NOMO-1 treated with dmso at 0.1 percent for 144 hours (cell line): ENCODE data around the gene NR2C2AP.
A peak's percentile ranks its signal among the peaks of the same experiment; 100 is the strongest.
"Not testable (repeated sequence)": the region's sequence is repeated elsewhere in the genome, so short reads cannot be mapped to it uniquely, and the experiment has no call there.

Experiments
- DNase-seq: peaks from one replicate; lab custom pipeline; 2025; ENCODE audit not compliant: unreplicated experiment; lab: John Stamatoyannopoulos, UW

The NR2C2AP gene, protein sequence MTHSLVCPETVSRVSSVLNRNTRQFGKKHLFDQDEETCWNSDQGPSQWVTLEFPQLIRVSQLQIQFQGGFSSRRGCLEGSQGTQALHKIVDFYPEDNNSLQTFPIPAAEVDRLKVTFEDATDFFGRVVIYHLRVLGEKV

DNA sequence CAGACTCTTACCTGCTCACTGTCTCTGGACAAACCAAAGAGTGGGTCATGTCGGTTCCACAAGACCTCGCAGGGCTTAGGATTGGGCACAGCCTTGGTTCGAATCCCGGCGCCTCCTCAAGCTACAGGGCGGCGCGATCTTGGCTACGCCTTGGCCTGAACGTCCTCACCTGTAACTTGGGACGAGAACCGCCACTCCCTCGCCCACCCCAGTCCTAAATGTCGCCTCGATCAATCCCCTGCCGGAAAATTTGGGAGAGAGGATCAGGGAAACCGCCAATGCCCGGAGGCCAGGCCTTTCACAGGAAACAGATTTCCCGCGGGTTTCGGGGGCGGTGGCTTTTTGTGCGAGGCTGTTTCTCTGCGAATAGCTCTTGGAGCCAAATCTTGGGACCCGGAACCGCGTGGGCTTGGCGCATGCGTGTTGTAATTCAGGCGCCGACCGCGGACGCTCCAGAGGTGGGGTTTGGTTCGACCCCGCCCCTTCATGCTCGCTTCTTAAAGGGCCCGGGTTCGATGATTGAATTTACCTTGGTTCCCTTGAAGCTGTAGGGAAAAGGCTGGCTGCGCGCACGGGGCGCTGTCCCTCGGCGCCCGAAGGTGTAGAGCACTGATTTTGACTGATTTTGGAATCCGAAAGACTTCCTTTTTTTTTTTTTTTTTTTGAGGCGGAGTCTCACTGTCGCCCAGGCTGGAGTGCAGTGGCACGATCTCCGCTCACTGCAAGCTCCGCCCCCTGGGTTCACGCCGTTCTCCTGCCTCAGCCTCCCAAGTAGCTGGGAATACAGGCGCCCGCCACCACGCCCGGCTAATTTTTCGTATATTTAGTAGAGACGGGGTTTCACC lies at the start of gene NR2C2AP:
Gene NR2C2AP (minus strand): TSS at position 403 of the 845 bp plus-strand sequence. CDS start 354 bp downstream, at position 49.
- peak; percentile 89 for DNase-seq

DNA sequence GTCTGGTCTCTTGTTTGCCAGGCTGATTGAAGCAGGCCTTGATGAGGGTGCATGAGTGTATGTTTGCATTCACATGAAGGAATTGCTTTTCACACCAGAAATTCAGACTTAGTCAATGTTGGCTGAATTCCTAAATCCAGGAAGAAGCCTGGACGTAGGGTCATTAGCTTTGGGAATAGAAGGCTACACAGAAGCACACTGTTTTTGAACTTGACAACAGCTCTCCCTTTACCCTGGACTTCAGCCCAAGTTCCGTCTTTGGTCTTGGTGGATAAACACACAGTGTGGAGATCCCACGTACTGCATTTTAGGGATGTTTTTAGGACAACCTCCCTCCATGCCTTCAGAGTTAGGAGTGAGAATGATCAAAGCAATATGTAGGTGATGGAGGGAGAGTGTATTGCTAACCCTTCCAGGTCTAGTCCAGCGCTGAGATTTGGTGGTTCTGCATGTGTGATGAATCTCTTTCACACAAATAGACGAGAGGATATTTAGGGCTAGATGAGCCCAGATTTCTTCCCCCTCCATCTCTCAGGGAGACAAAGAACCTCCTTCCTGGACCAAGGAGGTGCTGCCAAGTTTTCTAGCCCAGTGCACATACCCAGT lies 47.1 kb upstream of the NR2C2AP start:
- DNase-seq, result no peak

GRCh38 chr19:19240476-19240875 lies 37.3 kb upstream of the NR2C2AP start:
- DNase-seq, result no peak

DNA sequence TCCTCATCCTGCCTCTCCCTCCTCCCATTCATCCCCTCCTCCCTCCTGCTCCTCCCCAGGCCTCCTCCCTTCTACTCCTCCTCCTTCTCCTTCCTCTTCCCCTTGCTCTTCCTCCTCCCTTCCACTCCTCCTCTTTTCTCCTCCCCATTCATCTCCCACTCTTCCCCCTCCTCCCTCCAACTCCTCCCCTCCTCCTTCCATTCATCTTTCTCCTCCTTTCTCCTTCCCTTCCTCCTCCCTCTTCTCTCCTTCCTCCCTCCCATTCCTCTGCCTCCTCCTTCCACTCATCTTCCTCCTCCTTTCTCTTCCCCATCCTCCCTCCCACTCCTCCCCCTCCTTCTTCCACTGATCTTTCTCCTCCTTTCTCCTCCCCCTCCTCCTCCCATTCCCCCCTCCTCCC lies 36.5 kb upstream of the NR2C2AP start:
- no peak for DNase-seq

DNA sequence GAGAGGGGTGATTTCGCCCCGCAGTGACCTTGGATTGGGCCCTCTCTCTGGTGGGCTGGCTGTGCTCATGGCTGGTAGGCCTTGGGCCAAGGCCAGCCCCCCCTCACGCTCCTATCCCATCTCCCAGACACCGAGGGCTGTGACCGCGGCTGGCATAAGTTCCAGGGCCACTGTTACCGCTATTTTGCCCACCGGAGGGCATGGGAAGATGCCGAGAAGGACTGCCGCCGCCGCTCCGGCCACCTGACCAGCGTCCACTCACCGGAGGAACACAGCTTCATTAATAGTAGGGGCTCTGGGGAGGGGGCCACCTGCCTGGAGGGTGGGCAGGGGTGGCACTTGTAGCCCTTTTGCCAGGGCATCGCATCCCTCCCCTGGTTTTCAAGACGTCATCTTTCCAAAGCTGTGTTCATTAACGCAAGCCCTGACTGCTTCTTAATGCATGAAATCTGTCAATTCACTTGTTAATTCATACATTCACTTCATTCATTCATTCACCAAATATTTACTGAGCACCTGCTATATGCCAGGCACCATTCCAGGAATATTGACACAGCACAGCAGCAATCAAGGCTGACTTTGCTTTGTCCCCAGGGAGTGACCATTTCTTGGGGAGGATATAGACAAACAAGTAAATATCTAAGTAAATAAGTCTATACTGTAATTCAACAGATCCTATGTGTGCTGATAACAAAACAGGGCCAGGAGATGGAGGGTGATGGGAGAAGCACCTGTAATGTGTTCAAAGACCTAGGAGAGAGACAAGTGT lies 35.1 kb upstream of the NR2C2AP start:
- no peak for DNase-seq

DNA sequence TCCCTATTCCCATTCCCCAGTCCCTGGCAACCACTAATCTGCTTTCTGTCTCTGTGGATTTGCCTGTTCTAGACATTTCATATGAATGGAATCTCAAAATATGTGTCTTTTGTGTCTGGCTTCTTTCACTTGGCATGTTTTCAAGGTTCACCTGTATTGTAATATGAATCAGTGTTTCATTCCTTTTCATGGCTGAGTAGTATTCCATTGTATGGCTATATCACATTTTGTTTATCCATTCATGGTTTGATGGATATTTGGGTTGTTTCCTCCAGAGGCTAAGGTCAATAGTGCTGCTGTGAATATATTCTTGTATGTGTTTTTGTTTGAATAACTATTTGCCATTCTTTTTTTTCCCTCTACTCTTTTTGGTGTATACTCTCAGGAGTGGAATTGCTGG lies 33.0 kb upstream of the NR2C2AP start:
- DNase-seq, result no peak

DNA sequence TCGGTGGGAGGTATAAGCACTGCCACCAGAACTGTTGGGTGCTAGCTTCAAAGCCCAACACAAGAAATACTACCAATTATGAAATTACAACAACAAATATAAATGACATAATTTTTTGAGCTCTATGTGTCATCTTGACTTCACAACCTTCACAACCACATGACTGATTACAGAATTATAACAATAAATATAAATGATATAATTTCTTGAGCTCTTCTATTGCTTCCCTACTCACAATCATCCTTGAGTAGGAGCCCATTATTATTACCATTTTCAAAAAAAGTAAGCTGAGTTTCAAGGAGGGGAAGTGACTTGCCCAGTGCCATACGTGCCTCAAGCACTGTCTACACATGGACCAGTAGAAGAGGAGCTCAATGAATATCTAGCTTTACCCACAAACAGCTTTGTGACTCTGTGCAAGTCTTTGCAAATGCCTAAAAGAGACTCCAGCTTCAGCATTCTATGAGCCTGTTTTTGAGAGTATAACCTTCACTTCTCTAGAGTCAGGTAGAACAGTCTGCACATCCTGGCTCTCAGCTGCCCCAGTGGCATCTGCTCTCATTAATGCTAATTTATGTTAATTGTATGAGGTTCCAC lies 31.1 kb upstream of the NR2C2AP start:
- DNase-seq, result no peak

DNA sequence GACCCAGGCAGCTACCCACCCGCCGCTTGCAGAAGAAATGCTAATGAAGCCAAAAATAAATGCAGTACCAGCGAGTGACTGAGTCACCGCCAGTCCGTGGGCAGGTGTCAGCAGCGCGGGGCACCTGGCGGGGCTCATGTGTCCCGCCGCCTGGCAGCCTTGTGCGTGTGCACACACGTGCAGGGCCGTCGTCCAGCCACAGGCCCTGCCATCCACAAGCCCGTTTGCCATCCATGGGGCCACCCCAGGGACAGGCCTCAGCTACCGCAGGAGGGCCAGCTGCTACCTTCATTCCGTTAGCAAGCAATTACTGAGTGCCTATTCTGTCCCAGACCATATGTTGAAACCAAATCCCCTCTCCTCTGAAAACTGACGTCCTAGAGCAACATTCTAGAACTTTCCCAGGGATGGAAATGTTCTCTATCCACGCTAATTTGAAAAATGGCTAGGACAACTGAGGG lies 29.1 kb upstream of the NR2C2AP start:
- no peak for DNase-seq

- no peak for DNase-seq
Observed at GRCh38 chr19:19230999-19231398, 27.8 kb upstream of the NR2C2AP start.

- DNase-seq, result no peak
Observed at GRCh38 chr19:19229701-19230100, 26.5 kb upstream of the NR2C2AP start.

DNA sequence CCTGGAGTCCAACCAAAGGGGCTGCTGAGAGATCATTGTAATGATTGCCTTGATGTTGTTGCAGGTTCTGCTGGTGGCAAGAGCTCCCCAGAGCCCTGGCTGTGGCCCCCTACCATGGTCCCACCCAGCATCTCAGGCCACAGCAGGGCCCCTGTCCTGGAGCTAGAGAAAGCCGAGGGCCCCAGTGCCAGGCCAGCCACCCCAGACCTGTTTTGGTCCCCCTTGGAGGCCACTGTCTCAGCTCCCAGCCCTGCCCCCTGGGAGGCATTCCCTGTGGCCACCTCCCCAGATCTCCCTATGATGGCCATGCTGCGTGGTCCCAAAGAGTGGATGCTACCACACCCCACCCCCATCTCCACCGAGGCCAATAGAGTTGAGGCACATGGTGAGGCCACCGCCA lies 24.0 kb upstream of the NR2C2AP start:
- DNase-seq, result no peak

- DNase-seq, result no peak
Observed at GRCh38 chr19:19226663-19227062, 23.4 kb upstream of the NR2C2AP start.

DNA sequence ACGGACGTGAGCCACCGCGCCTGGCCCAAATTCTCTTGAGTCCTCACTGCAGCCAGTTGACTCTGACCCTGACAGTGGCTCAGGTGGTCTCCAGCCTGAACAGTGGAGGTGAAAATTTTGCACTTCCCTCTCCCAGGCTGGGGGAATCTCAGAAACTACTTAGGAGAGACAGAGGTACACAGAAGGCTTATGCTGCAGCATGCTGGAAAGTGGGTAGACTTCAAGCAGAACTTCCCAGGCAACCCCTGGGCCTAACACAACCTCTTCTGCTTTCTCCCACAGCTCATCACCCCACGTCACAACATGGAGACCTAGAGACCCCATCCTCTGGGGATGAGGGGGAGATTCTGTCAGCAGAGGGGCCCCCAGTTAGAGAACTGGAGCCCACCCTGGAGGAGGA lies 23.0 kb upstream of the NR2C2AP start:
- no peak for DNase-seq

- peak; percentile 63 for DNase-seq
Observed at GRCh38 chr19:19224852-19225494, 21.8 kb upstream of the NR2C2AP start.

DNA sequence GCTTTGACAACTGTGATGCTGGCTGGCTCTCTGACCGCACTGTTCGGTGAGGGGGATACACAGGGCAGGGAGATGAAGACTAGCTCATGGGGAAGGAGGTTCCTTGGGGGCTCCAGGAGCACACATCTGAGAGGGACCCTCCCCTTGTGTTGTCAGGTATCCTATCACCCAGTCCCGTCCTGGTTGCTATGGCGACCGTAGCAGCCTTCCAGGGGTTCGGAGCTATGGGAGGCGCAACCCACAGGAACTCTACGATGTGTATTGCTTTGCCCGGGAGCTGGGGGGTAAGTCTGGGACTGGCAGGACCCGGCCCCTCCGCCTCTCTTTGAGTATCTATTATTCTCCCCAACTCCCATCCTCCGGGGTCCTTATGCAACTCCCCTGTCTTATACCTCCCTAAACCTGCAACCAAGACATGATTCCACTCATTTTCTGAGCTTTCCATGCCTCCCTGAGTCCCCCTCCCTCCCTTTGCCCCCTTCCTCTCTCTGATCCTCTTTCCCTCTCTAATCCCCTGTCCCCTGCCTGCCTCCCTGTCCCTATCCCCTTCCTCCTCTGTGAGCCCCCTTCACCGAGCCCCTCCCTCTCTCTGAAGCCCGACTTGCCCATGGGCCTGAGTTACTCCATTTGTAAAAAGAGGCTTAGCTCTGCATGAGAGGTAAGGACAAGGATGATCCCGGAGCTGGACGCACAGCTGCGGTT lies 21.1 kb upstream of the NR2C2AP start:
- no peak for DNase-seq

- no peak for DNase-seq
Observed at GRCh38 chr19:19223636-19224035, 20.4 kb upstream of the NR2C2AP start.

DNA sequence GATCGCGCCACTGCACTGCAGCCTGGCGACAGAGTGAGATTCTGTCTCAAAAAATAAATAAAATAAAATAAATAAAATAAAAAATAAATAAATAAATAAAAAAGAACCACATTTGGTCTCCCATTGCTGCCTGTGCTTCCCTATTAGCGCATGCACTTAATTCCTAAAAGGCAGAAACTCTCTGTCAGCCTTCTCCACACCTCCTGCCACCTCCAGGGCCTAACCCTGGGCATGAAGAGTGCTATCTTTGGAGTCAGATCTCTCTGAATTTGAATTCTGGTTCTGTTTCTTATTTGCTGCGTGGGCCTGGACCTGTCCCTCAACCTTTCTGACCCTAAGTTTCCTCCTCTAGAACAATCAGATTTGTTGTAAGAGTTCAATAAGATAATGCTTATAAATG lies 19.8 kb upstream of the NR2C2AP start:
- DNase-seq, result no peak

GRCh38 chr19:19221000-19221399 lies 17.8 kb upstream of the NR2C2AP start:
- not testable (repeated sequence) for DNase-seq

GRCh38 chr19:19218911-19219310 lies 15.7 kb upstream of the NR2C2AP start:
- DNase-seq, result no peak

DNA sequence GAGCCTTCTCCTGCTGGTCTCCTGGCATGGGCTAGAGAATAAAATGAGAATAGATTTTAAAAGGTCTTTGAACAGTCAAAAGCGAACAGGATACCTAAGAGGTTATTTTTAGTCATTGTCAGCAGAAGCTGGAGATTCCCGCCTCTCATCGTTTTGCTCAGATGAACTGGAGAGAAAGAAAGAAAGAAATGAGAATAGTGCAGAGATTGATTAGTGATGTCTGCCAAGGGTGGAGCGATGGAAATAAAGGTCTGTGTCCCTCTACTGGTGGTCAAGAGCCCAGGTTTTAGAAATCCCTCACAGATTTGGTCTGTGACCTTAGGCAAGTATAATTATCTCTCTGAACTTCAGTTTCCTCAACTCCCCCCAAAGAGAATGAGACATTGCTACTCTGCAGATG lies 13.9 kb upstream of the NR2C2AP start:
- no peak for DNase-seq
